Measurements from ENCODE around the gene HEG1. TPM values are rescaled to one million over a fixed set of nuclear protein-coding genes. Genes with fewer than 3 reads are reported as not detected.

Gene HEG1
- total and polyA plus RNA-seq, 2 of the 8 experiments (the other 6 are each of a cell fraction or from before 2014, with no cell fraction given) = 5.3 to 9.7 TPM

GRCh38 chr3:125057186-125057850 is 1.5 kb upstream of the HEG1 start:
- Histone ChIP-seq H3K4me3 (ENCODE audit: extremely low read depth in 1 of 4, insufficient read depth in 2 of 4, low read depth in 3 of 4, low read length in 4 of 4) (no peak overlapping the region), H2BK15ac (ENCODE audit: low read length) (0 out of 2 replicates have a peak overlapping the region, but pooled peaks have one; percentile 3), H3K27ac (ENCODE audit: low read depth, low read length) (no peak overlapping the region), H2AFZ (ENCODE audit: low read length) (no peak overlapping the region), H3K36me3 (ENCODE audit: control insufficient read depth in 2 of 4, insufficient read depth in 4 of 4, low read length in 3 of 4) (no peaks in the 10 kb centered on the region), H3K79me2 (ENCODE audit: control insufficient read depth in 1 of 2, insufficient read depth in 2 of 2, low read length in 2 of 2) (no peaks in the 10 kb centered on the region), H3K14ac (ENCODE audit: insufficient read length) (no peak overlapping the region), H3K4ac (replicated peaks; ENCODE audit: insufficient read length, low read depth, low read length) (no peak overlapping the region), H2BK5ac (ENCODE audit: low read depth, low read length) (no peak overlapping the region), H2BK120ac (replicated peaks; ENCODE audit: low read depth, low read length) (no peak overlapping the region), H4K8ac (ENCODE audit: extremely low read depth, insufficient read depth, low read length) (no peak overlapping the region), H3K9me3 (ENCODE audit: insufficient read depth in 2 of 2, low read depth in 1 of 2, low read length in 1 of 2) (no peaks in the 10 kb centered on the region), H4K91ac (replicated peaks; ENCODE audit: insufficient read length, low read length) (no peak overlapping the region), H4K5ac (ENCODE audit: insufficient read length, low read depth, low read length) (no peak overlapping the region), H3K9ac (replicated peaks in 1 of 4; ENCODE audit: extremely low read depth in 1 of 4, low read depth in 3 of 4, low read length in 3 of 4) (no peak overlapping the region), H3K23ac (ENCODE audit: insufficient read length) (no peak overlapping the region), H3K23me2 (ENCODE audit: low read depth, low read length) (peaks cover 9% of the 10 kb centered on the region; the same call in 1 of the 2 replicates), H2BK12ac (ENCODE audit: low read depth, low read length) (no peak overlapping the region), H2BK20ac (ENCODE audit: low read length) (no peak overlapping the region), H2AK5ac (ENCODE audit: low read depth, low read length) (no peak overlapping the region), H3K4me2 (ENCODE audit: insufficient read depth in 1 of 2, low read depth in 2 of 2, low read length in 2 of 2) (no peak overlapping the region; a peak in 1 of 4 replicates), H4K20me1 (replicated peaks in 1 of 2; ENCODE audit: control insufficient read depth in 1 of 2, insufficient read depth in 2 of 2, low read length in 2 of 2) (no peaks in the 10 kb centered on the region), H3K18ac (ENCODE audit: extremely low read depth, low read length) (no peak overlapping the region), H3K79me1 (ENCODE audit: low read depth, low read length) (no peaks in the 10 kb centered on the region), H3K4me1 (replicated peaks in 1 of 4; ENCODE audit: control insufficient read depth in 3 of 4, insufficient read depth in 4 of 4, low read length in 3 of 4) (peaks cover 10 to 26% (median 16%) of the 10 kb centered on the region in 4 experiments; a peak in 6 of 7 replicates), H3K56ac (replicated peaks; ENCODE audit: insufficient read length, low read depth, low read length) (no peak overlapping the region), H3K27me3 (replicated peaks in 1 of 4; ENCODE audit: control insufficient read depth in 3 of 4, extremely low read depth in 1 of 4, insufficient read depth in 3 of 4, low read length in 3 of 4) (peaks cover 7 to 30% (median 19%) of the 10 kb centered on the region in 4 experiments)
- TF ChIP-seq CTCF (IDR thresholded peaks at IDR 0.05; ENCODE audit: control extremely low read depth in 1 of 3, insufficient read depth in 1 of 3, low read depth in 1 of 3, low read length in 3 of 3) (no peak), POLR2A (IDR thresholded peaks at IDR 0.05; ENCODE audit: control extremely low read depth in 1 of 2, low read depth in 2 of 2, low read length in 2 of 2) (no peak), BCL11A (IDR thresholded peaks at IDR 0.05; ENCODE audit: low read depth in 2 of 2, low read length in 2 of 2) (no peak), POU5F1 (IDR thresholded peaks at IDR 0.05; ENCODE audit: low read depth, low read length) (no peak), NANOG (IDR thresholded peaks at IDR 0.05; ENCODE audit: insufficient read depth, low read depth, low read length, poor library complexity, severe bottlenecking) (no peak), SAP30 (IDR thresholded peaks at IDR 0.05; ENCODE audit: insufficient read depth, insufficient replicate concordance, low read length) (no peak), POLR2AphosphoS5 (IDR thresholded peaks at IDR 0.05; ENCODE audit: low read depth, low read length) (no peak), USF2 (IDR thresholded peaks at IDR 0.05; ENCODE audit: low read length) (no peak), EGR1 (IDR thresholded peaks at IDR 0.05; ENCODE audit: borderline replicate concordance, low read depth, low read length) (no peak)
- DNase-seq (ENCODE audit: low read depth in 1 of 2, low spot score in 2 of 2) (no peak), FAIRE-seq (no peak)
- ChIA-PET CTCF (ENCODE audit: partially characterized antibody) (interaction anchor here (0.6 to 1.5 kb wide), 3 partner anchors 62 to 167 kb away, joined by 3 to 5 read pairs (median 3); no protein-coding TSS in a partner anchor), POLR2A (ENCODE audit: partially characterized antibody) (interaction anchor here (0.7 kb wide), 1 partner anchor 18 kb away, joined by 3 read pairs; no protein-coding TSS in a partner anchor)
- WGBS, 2 experiments (ENCODE audit: extremely low coverage in 1 of 2, insufficient coverage in 1 of 2, insufficient read length in 1 of 2, insufficient replicate concordance in 2 of 2, low coverage in 1 of 2, low lambda C conversion rate in 2 of 2, missing lambda C conversion rate in 1 of 2) = 92% methylated on average over 3 of the region's 3 CpGs; no CpG with 5 or more reads in 1 of the 2 experiments

Measured in H1 (cell line).